LNCAP (cell line): ENCODE measurements around the gene S100A4.

Experiments used
- CTCF ChIP-seq: fragments of 450-650 bp; IDR thresholded peaks from 2 replicates; pipeline ENCODE4 v1.5.1; 2017; ENCODE audit warnings: mild to moderate bottlenecking

S100A4 gene

GRCh38 chr1:153553096-153553495 is 7.5 kb upstream of the S100A4 start:
- TF ChIP-seq CTCF, result no peak

- TF ChIP-seq CTCF, result no peak
Measured at GRCh38 chr1:153552335-153552734, 6.7 kb upstream of the S100A4 start.

- TF ChIP-seq CTCF, result no peak
Measured at GRCh38 chr1:153550827-153551500, 5.4 kb upstream of the S100A4 start.

- no peak for TF ChIP-seq CTCF
Measured at GRCh38 chr1:153550398-153550758, 4.8 kb upstream of the S100A4 start.

GRCh38 chr1:153549741-153550397 is 4.3 kb upstream of the S100A4 start:
- TF ChIP-seq CTCF, result no peak

GRCh38 chr1:153548722-153549688 is 3.4 kb upstream of the S100A4 start, which contains the start of gene S100A3:
TSS of gene S100A3 (minus strand) at chr1:153549258. CDS start at chr1:153548485, 773 bp downstream.
- no peak for TF ChIP-seq CTCF
